Measurements from ENCODE around the gene FAM131C.

Gene FAM131C

GRCh38 chr1:16014509-16015482 lies 58.7 kb downstream of the FAM131C start:
- no peak for DNase-seq

DNA sequence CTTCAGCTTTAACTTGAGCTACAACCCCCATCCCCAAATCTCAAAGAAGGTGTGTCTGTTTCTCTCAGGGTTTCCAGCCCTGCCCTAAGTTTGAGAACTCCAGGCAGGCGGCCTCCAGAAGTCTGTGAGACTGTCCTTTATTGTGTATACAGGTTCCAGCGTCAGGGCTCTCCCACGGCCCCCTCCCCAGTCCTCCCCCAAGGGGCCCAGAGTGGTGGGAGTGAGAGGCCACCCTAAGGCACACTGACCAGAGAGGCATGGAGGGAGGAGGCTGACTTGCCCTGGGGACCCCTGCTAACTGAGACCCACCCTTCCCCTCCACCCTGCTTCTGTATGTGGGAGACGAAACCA lies 59.6 kb downstream of the FAM131C start:
- DNase-seq = no peak

- DNase-seq = no peak
Observed at GRCh38 chr1:16013220-16013907, 60.1 kb downstream of the FAM131C start.

GRCh38 chr1:16012590-16013219 lies 60.7 kb downstream of the FAM131C start:
- DNase-seq = no peak

- no peak for DNase-seq
Observed at GRCh38 chr1:16011936-16012589, 61.4 kb downstream of the FAM131C start.

DNA sequence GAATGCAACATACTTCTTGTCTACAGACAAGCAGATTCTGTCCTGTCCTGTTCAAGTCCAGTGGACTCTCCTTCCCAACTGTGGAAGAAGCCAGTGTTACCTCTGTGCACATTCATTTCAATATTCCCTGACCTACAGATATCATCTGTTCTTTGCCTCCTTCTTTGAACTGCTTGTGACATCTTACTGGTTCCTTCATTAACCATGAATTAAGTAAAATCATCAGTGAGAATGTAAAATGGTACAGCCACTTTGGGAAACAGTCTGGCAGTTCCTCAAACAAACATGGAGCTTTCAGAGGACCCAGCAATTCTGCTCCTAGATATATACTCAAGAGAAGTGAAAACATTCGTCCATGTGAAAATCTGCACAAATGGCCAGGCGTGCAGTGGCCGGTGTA lies 62.6 kb downstream of the FAM131C start:
- DNase-seq = no peak

DNA sequence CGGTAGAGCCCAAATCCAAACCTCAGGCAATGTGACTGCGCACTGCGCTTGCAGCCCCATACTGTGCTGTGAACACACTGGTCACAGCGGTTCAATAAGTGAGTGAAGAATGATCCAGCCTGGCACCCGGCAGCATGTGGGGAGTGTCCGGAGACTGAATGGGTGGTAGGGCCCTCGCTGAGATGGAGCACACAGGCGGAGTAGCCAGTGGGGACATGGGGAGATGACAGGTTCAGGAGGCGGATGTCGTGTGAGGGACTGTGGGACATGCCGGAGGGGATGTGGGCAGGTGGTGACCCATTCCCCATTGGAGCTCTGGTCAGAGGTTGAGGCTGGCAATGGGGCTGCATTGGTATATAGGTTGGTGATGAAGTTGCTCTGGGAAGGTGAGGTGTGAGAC lies 63.8 kb downstream of the FAM131C start:
- DNase-seq = no peak

DNA sequence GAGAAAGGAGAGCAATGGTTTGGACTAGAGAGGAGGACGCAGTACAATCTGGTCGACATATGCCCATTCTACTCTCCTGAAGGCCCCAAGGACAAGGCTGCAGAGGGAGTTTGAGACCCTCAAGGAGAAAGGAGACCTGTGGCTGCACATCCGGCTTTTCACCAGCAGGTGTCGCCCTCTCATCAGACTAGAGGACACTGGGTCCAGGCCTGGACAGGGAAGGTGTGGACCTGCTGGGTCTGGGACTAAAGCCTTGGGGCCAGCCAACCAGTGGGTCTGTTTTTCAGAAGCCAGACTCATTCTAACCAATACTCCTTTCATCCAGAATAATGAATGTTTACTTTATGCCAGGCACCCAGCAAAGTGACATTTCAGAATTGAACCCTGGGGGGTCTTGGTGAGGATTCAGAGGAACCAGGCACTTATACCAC lies 64.4 kb downstream of the FAM131C start:
- DNase-seq = peak; percentile 25

Data from NCI-H526 treated with DMSO at 0.1 percent for 48 hours (cell line).